Muscle of leg (tissue), 11 donors: Measurements from ENCODE around the gene TTLL1. TPM values are rescaled to one million over a fixed set of nuclear protein-coding genes. Genes with fewer than 3 reads are reported as not detected.

Experiments used
- DNase-seq: peaks from one replicate; pipeline ENCODE4 v3.0.0; 2013
- H3K27ac ChIP-seq: one replicate; pipeline ENCODE4 v1.5.1; 2013; ENCODE audit warnings: mild to moderate bottlenecking, low read length, control low read depth
- H3K27me3 ChIP-seq: one replicate; pipeline ENCODE4 v1.6.1; 2013; ENCODE audit warnings: low read length; ENCODE audit not compliant: control insufficient read depth, insufficient read depth
- H3K36me3 ChIP-seq: one replicate; pipeline ENCODE4 v1.6.1; 2013; ENCODE audit warnings: low read length; ENCODE audit not compliant: control insufficient read depth, insufficient read depth
- H3K4me1 ChIP-seq: one replicate; pipeline ENCODE4 v1.6.1; 2013; ENCODE audit warnings: low read length; ENCODE audit not compliant: control insufficient read depth, insufficient read depth
- H3K4me3 ChIP-seq: one replicate; pipeline ENCODE4 v1.5.1; 2013; ENCODE audit warnings: low read length, control low read depth
- H3K9me3 ChIP-seq: replicated peaks from 2 replicates; pipeline ENCODE4 v1.6.1; 2013; ENCODE audit warnings: low read depth, low read length; ENCODE audit not compliant: control insufficient read depth
- WGBS: methylation state at CpG from one replicate; pipeline ENCODE4 v1.1.5; 2013; ENCODE audit warnings: missing lambda C conversion rate; ENCODE audit not compliant: insufficient coverage; 5-methylcytosine and 5-hydroxymethylcytosine counted together
- polyA plus RNA-seq, 8 donors: library from polyadenylated mRNA; unstranded; fragments of 120-200 nt; gene quantifications; one replicate each; pipeline versions ENCODE4 v1.2.1 to v1.2.3, GENCODE V29; 2013; ENCODE audit warnings: inconsistent platforms in 1 of 8, low replicate concordance in 1 of 8; ENCODE audit not compliant: insufficient read length in 8 of 8, insufficient read depth in 1 of 8
- total RNA-seq: library from RNA; stranded (reverse); fragments of 120-200 nt; gene quantifications from one replicate; pipeline ENCODE4 v1.2.4, GENCODE V29; 2013

Gene TTLL1
- total and polyA plus RNA-seq, 9 donors, result 9.1 to 11.4 (median 10.4) TPM

DNA sequence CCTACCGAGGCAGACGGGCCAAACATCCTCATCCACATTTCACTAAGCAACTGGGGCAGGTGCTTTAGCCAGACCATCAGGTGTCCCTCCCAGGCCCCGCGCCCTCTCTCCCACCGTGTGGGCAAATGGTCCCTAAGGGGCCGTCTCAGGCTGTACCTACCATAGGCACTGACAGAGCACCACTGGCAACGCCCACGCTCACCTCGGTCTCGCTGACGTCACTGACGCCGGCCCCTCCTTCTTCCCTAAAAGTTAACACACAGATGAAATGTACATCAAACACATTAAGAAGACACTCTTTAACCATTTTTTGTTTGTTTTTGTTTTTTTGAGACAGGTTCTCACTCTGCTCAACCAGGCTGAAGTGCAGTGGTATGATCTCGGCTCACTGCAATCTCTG, 9.4 kb downstream of the TTLL1 start:
- no peaks in the 10 kb centered on the region for H3K9me3 ChIP-seq
- peaks cover 3% of the 10 kb centered on the region for H3K36me3 ChIP-seq
- no peaks in the 10 kb centered on the region for H3K27me3 ChIP-seq
- no peak overlapping the region for H3K4me3 ChIP-seq
- WGBS, result 87% methylated on average over 14 of the region's 14 CpGs
- H3K27ac ChIP-seq, result no peak overlapping the region
- no peak for DNase-seq
- H3K4me1 ChIP-seq, result no peaks in the 10 kb centered on the region

DNA sequence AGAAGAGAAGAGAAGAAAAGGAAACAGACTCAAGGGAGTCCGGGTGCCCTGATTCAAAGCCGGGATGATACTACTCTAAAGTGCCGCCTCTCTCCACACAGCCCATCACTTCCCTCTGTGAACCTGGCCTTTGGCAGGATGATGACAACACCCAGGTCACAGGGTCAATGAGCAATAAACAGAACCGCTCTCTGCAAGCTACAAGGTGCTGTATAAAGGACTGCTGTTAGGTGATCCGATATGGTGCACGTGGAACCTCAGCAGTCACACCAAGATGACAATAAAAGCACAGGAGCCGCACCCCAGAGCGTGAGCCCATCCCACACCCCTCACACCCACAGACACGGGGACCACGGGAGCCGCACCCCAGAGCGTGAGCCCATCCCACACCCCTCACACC, 10.7 kb downstream of the TTLL1 start:
- Histone ChIP-seq H3K36me3 (peaks cover 3% of the 10 kb centered on the region), H3K9me3 (no peaks in the 10 kb centered on the region), H3K27me3 (no peaks in the 10 kb centered on the region), H3K27ac (no peak overlapping the region), H3K4me1 (no peaks in the 10 kb centered on the region), H3K4me3 (no peak overlapping the region)
- no CpG with 5 or more reads among the region's 12 CpGs for WGBS
- DNase-seq, result no peak

DNA sequence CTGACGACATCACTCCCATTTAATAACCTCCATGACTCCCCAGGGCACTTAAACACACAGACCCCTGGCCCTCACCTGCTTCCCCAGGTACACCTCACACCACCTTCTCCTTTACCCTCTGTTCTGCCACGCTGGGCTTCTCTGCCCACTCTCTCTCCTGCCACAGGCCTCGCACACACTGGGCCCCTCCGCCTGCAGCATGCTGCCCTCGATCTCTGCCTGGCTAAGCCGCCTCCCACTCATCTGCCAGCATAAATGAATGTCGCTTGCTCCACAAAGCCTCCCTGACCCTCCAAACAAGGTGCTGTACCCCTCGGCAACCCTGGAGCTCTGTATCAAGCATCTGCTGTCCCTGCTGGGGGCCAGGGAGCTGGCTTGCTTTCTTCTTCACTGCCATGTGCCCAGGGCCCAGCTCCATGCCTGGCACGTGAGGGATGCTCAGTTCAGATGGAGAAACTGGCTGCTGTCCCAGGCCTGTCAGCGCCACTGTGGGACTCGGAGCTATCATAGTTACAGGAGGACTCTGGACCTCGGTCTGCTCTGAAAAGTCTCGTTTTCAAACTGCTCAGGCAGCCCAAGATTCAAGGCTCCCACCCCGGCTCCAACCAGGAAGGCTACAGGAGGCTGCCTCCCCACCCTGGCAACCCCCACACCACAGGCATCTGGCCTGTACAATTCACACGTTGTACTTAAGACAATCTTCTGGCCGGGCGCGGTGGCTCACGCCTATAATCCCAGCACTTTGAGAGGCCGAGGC, 11.9 kb downstream of the TTLL1 start:
- WGBS, result 80% methylated on average over 14 of the region's 20 CpGs
- no peak for DNase-seq

DNA sequence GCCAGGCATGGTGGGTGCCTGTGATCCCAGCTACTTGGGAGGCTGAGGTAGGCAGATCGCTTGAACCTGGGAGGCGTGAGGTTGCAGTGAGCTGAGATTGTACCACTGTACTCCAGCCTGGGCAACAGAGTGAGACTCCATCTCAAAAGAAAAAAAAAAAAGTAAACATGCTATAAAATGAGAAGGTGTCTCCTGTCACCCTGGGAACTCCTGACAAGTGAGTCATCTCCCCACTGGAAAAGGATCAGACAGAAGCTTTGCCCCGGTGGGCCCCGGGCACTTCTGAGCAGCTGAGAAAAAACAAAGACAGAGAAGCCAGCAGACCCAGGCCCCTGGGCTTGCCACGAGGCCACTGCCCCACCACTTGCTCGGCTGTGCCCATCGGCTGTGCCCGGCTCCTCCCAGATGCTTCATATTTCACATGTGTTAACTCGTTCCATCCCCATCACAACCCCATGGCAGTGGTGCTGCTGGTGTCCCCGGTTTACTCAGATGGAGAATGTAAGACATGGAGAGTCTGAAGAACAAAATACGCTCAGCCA, 22.3 kb downstream of the TTLL1 start:
- no peak for DNase-seq
- Histone ChIP-seq H3K27me3 (no peaks in the 10 kb centered on the region), H3K36me3 (peaks cover 43% of the 10 kb centered on the region), H3K4me3 (no peak overlapping the region), H3K4me1 (no peaks in the 10 kb centered on the region), H3K9me3 (no peaks in the 10 kb centered on the region), H3K27ac (no peak overlapping the region)
- 80% methylated on average over 9 of the region's 11 CpGs for WGBS

More for the DNA sequence above, 11.9 kb downstream of the TTLL1 start:
- Histone ChIP-seq H3K36me3 (peaks cover 3% of the 10 kb centered on the region), H3K4me1 (no peaks in the 10 kb centered on the region), H3K27ac (no peak overlapping the region), H3K4me3 (no peak overlapping the region), H3K27me3 (no peaks in the 10 kb centered on the region), H3K9me3 (no peaks in the 10 kb centered on the region)

DNA sequence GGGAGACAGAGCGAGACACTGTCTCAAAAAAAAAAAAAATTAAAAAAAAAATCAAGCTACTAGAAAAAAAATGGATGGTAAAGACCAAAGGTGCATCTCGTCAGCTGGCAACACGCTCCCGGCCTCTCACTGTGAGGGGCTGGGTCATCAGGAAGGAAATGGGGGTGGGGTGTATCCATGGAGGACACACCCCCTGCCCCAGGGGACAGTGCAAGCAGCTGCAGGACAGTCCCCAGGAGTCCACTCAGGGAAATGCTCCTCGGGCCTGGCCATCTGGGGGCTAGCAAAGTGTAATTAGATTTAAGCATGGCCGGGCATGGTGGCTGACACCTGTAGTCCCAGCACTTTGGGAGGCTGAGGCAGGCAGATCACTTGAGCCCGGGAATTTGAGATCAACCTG, 23.1 kb downstream of the TTLL1 start:
- Histone ChIP-seq H3K4me3 (no peak overlapping the region), H3K36me3 (peaks cover 45% of the 10 kb centered on the region), H3K4me1 (no peaks in the 10 kb centered on the region), H3K9me3 (no peaks in the 10 kb centered on the region), H3K27ac (no peak overlapping the region), H3K27me3 (no peaks in the 10 kb centered on the region)
- no peak for DNase-seq
- 76% methylated on average over 3 of the region's 7 CpGs for WGBS

DNA sequence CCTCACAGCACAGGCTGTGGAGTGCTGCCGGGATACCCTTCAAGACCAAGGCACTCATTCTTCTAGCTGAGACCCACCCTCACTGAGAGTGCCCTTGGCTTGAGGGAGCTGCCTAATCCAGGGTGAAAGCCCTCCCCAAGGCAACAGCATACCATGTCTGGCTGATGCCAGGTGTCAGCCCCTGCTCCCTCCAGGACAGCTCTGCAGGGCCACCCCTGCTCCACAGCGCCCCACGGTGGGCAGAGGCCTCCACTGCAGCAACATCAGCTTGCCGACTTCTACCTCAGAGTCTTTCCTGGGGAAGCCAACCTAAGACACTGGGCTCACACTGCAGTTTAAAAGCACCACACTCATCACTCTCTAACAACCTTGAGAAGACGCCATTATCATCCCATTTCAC, 29.0 kb downstream of the TTLL1 start:
- Histone ChIP-seq H3K4me1 (no peaks in the 10 kb centered on the region), H3K4me3 (no peak overlapping the region), H3K27ac (no peak overlapping the region), H3K9me3 (no peaks in the 10 kb centered on the region), H3K36me3 (peaks cover 37% of the 10 kb centered on the region), H3K27me3 (no peaks in the 10 kb centered on the region)
- WGBS, result 38% methylated on average over 5 of the region's 5 CpGs
- DNase-seq, result no peak

DNA sequence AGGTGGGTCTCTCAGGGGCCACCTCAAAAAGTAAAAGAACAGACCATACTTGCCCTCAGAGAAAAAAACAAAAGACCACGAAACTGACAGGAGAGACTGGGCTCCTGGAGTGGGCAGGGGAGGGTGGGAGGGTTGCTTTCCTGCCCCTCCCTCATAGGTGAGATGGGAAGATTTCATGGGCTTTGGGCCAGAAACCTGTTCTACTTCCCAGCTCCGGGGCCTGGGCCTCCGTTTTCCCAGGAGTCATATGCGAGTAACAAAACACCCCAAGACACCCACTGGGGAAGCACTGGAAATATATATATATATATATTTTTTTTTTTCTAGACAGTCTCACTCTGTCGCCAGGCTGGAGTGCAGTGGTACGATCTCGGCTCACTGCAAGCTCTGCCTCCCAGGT, 31.6 kb downstream of the TTLL1 start:
- H3K36me3 ChIP-seq, result peaks cover 25% of the 10 kb centered on the region
- H3K4me3 ChIP-seq, result no peak overlapping the region
- no peak overlapping the region for H3K27ac ChIP-seq
- no peaks in the 10 kb centered on the region for H3K9me3 ChIP-seq
- H3K27me3 ChIP-seq, result no peaks in the 10 kb centered on the region
- WGBS, result no CpG with 5 or more reads among the region's 7 CpGs
- H3K4me1 ChIP-seq, result no peaks in the 10 kb centered on the region
- DNase-seq, result no peak

DNA sequence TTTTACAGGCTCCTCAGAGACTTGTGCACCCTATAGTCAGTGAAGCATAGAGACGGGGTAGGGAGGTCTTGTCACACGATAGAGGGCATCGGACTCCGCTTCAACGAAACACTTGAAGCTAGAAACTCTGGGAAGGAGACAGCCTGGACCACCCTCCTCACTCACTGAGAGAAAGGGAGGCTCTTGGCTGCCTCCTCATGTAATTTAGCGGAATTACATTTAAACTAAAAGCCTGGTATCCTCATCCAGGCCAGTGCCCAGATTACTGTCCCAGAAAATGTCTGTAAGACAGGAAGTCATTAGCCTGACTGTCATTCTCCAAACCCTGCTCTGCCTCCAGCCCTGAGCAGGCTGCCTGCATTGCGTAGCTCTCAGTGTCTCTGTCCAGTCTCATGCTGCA, 36.0 kb downstream of the TTLL1 start:
- WGBS, result 100% methylated on average over 2 of the region's 7 CpGs

DNA sequence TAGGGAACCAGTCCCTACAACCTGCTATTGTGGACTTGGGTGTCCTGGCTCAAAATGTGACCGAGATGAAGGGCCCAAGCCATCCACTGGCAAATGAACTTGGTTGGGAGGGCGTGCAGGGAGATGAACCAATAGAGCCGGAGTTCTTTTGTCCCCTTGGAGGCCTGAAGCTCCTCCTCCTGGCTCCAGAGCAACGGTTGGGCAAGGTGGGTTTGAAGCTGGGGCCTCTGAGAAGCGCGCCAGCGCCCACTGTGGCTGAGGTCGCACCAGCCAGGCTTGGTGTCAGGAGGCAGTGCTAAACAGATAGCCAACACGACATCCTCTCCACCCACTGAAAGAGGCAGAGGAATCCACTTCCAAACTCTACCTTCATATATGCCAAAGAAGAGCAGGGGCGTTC, 38.2 kb downstream of the TTLL1 start:
- WGBS, result 65% methylated on average over 5 of the region's 10 CpGs
- H3K9me3 ChIP-seq, result no peaks in the 10 kb centered on the region
- no peak for DNase-seq
- no peak overlapping the region for H3K4me3 ChIP-seq
- no peaks in the 10 kb centered on the region for H3K27me3 ChIP-seq
- H3K27ac ChIP-seq, result no peak overlapping the region
- H3K36me3 ChIP-seq, result peaks cover 13% of the 10 kb centered on the region
- H3K4me1 ChIP-seq, result no peaks in the 10 kb centered on the region

More for the DNA sequence above, 36.0 kb downstream of the TTLL1 start:
- DNase-seq, result no peak
- Histone ChIP-seq H3K36me3 (peaks cover 13% of the 10 kb centered on the region), H3K27me3 (no peaks in the 10 kb centered on the region), H3K4me3 (no peak overlapping the region), H3K4me1 (no peaks in the 10 kb centered on the region), H3K9me3 (no peaks in the 10 kb centered on the region), H3K27ac (no peak overlapping the region)

DNA sequence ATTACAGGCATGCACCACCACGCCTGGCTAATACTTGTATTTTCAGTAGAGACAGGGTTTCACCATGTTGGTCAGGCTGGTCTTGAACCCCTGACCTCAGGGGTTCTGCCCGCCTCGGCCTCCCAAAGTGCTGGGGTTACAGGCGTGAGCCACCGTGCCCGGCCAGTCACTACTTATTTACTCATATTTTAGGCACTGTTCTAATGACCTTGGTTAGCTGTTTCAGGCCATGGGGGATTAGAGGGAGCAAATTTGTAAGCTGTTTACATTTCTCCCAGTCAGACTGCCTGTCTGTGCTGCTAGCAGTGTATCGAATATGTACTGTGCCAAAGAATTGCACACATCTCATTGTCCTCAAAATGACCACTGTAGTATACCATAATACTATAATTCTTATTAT, 41.6 kb downstream of the TTLL1 start:
- Histone ChIP-seq H3K9me3 (no peaks in the 10 kb centered on the region), H3K4me3 (no peak overlapping the region), H3K4me1 (peaks cover under 1% of the 10 kb centered on the region), H3K27me3 (no peaks in the 10 kb centered on the region), H3K36me3 (peaks cover 11% of the 10 kb centered on the region), H3K27ac (no peak overlapping the region)
- WGBS, result 100% methylated on average over 1 of the region's 7 CpGs
- DNase-seq, result no peak
